Activated naive CD4-positive, alpha-beta T cell (primary cell): ENCODE results near the gene TSHB.
"Not testable (repeated sequence)": the region's sequence is repeated elsewhere in the genome, so short reads cannot be mapped to it uniquely, and the experiment has no call there.

Experiments used
- DNase-seq, 4 experiments: peaks; one replicate each; lab custom pipeline; 2025; lab: John Stamatoyannopoulos, UW

The TSHB gene

DNA sequence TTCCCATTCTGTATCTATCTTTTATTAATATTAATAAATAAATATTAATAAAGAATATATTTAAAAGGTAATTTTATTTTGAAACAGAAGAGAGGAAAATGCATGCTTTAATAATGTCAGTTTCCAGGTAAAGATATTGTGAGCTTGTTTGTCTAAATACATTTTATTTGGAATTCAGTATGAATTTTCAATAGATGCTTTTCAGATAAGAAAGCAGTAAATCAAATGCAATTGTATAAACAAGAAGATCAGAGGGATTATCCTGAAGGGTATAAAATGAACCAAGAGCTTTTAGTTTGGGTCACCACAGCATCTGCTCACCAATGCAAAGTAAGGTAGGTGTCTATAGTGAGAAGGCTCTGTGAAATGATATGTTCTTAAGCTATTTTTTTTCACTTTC is at the start of gene TSHB:
TSS of gene TSHB (plus strand) at position 301 of the 400 bp plus-strand sequence. CDS start 3,537 bp downstream, outside the sequence.
- DNase-seq: no peak

DNA sequence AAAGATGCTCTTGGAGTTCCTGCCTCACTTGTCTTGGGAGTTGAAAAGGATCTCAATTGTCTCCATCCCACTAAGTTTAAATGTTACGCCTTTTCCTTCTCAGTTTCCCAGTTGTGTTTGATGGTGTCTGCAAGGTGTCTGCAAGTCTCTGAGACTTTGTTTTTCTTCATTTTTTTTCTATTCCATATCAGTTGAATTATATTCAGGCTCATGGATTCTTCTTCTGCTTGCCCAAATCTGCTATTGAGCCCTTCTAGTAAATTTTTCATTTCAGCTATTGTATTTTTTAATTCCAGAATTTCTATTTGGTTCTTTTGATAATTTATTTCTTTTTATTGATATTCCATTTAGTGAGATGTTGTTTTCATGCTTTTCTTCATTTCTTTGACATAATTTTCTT is 47.4 kb upstream of the TSHB start:
- no peak for DNase-seq

DNA sequence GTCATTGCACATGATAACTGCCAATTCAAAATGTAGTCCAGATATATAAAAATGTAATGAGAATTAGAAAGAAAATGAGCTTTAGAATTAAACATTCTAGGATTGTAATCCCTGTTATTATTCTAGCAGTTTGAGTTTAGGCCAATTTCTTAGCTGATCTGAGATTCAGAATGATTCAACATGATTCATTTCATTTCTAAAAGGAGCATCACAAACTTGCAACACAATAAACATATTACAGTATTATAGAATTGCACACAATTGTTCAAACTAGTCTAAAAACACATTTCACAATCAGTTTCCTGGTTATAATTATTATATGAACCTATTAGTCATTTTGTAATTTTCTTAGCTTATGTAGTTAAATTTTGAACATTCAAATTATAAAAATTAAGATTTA is 43.3 kb upstream of the TSHB start:
- no peak for DNase-seq

DNA sequence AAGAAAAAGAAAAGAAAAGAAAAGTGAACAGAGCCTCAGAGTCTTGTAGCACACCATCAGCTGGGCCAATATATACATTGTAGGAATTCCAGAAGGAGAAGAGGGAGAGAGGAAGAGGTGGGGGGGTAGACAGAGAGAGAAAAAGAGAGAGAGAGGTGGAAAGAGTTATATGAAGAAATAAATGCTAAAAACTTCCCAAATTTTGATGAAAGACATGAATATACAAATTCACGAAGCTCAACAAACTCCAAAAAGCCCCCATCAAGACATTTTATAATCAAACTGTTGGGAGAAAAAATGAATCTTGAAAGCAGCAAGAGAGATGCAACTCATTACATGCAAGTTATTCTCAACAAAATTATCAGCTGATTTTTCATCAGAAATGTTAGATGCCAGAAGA is 41.5 kb upstream of the TSHB start:
- no peak for DNase-seq

DNA sequence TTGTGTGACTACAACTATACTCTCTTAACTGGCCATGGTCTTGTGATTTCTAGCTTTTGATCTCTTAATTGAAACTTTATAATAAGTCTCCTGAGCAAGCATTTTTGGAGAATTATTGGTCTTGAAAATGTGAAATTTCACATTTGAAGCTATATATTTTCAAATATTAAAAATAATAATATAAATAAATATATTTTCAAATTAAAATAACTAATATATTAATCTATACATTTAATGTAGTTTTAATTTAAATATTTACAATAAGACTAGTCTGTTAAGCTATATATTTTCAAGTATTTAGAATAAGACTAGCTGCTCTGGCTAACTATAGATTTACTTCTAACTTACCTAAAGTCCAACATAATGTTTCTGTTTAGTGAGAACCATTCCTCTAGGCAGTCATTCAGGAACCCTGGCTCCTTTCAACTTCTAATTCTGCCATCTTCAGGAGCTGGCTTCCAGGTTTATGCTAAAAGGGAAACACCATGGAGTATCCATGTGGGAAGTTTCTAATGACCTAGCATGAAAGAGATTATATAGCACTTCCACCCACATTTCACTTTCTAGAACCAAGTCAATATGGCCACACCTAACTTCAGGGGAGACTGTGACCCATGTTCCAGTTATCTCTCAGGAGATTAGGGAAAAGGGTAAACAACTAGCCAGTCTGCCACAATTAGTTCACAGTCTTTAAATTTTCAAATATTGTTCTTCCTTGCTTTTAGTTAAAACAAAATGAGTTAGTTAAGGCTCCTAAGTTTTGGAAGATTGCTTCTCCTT is 31.9 kb upstream of the TSHB start:
- no peak for DNase-seq

DNA sequence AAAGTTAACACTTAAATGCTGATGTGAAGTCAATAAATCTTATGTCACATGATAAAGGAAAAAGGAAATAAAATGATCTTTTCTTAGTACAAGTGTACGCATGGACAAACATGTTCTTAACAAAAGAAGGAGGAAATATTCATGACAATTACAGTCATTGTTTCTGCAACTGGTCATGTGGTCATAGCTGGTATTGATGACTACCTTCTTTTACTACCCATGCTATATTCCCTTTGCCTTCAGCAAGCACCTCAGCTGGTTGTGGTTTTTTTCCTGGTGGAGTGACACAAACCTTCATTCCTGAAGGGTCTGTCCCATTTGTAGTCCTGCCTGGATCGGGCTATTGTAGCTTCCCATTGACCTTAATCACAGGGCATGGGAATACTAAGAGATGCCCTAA is 23.4 kb upstream of the TSHB start:
- DNase-seq: no peak

DNA sequence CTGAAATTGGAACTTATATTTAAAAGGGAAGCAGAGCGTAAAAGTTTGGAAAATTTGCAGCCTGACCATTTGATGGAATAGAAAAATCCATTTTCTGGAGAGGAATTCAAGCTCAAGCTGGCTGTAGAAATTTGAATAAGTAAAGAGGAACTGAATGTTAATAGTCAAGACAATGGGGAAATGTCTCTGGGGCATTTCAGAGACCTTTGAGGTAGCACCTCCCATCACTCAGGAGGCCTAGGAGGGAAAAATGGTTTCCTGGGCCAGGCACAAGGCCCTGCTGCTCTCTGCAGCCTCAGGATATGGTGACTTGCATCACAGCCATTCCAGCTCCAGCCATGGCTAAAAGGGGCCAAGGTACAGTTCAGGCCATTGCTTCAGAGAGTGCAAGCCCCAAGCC is 17.6 kb upstream of the TSHB start:
- DNase-seq: no peak

DNA sequence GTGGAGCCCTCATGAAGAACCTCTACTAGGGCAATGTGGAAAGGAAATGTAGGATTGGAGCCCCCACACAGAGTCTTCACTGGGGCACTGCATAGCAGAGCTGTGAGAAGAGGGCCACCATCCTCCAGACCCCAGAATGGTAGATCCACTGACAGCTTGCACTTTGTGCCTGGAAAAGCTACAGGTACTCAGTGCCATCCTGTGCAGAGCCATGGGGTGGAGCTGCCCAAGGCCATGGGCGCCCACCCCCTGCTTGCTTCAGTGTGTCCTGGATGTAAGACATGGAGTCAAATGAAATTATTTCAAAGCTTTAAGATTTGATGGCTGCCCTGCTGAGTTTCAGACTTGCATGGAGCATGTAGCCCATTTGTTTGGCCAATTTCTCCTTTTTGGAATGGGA is 17.2 kb upstream of the TSHB start:
- no peak for DNase-seq

DNA sequence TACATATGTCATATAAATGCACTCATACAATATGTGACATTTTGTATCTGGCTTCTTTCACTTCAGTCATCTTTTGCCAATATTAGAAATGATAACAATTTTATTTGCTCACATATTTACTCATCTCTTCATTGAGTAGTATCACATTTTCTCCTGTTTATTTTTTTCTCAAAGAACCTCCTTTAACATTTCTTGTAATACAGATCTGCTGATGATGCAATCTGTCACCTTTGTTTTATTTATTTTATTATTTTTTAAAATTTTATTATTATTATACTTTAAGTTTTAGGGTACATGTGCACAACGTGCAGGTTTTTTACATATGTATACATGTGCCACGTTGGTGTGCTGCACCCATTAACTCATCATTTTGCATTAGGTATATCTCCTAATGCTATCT is 15.8 kb upstream of the TSHB start:
- DNase-seq: no peak

DNA sequence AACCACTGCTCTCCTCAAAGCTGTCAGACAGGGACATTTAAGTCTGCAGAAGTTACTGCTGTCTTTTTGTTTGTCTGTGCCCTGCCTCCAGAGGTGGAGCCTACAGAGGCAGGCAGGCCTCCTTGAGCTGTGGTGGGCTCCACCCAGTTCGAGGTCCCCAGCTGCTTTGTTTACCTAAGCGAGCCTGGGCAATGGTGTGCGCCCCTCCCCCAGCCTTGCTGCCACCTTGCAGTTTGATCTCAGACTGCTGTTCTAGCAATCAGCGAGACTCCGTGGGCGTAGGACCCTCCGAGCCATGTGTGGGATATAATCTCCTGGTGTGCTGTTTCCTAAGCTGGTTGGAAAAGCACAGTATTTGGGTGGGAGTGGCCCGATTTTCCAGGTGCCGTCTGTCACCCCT is 10.1 kb upstream of the TSHB start:
- DNase-seq: not testable (repeated sequence)

DNA sequence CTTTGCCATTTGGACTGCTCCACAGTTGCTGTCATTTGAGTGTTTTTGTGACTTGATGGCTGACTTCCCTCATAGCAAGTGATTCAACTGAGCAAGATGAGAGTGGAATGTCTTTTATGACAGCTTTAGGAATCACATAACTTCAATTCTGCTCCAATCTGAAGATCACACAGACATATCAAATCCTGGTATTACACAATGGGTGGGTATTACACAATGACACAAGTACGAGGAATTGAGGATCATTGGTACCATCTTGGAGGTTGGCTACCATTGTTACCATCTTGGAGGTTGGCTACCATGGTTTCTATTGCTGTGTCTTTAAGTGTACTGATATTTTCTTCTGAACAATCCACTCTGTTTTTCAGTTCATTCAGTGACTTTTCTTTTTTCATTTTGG is 8.5 kb upstream of the TSHB start:
- DNase-seq: no peak

DNA sequence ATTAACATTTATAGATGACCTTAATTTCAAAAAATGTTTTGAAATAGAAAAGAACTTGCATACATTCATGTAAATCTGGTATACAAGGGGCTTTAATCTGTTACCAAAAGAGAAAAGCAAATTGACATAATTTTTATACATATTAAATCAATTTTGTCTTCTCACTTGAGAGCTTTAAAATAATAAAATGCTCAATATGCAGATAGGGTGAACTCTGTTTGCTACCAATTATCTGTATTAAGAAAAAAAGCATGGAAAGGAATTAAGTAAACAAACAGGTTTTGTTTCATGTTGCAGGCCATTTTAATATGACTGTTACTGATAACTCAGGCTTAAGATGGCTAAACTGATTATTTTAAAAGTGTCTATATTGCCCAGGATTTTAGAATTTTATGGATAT is 6.0 kb upstream of the TSHB start:
- DNase-seq: no peak

DNA sequence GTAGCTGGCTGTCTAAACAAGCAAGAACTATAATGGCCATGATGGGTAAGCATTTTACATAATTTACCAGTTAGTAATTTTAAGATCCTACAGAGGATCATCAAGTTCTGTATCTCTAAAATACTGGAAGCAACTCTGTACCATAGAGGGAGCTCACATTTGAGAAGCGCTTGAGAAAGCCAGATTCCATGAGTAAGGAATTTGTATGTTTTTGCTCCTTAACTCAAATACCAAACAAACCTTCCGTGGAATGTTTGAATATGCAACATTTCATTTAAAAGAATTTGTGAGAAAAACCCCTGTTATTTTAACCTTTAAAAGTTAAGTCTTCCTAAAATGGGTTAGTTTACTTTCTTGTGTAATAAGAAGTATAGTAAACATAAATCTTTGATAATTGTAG is 2.0 kb downstream of the TSHB start:
- no peak for DNase-seq

DNA sequence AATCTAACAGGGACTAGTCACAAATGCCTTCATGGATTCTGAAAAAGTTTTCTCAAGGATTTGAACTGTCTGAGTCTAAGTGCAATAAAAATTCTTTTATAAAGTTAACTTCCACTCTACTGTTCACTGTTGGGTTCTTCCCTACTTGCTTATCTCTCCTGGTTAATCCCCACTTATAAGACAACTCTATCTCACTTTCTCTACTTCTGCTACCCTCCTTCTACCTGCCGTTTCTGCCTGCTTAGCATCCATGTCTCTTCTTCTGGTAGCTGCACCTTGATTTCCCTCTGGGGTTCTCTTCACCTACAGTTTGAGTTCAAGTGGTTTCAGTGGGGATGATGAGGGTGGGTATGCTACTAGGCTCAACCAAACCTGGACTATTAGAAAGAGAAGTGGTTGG is 6.0 kb downstream of the TSHB start:
- no peak for DNase-seq

DNA sequence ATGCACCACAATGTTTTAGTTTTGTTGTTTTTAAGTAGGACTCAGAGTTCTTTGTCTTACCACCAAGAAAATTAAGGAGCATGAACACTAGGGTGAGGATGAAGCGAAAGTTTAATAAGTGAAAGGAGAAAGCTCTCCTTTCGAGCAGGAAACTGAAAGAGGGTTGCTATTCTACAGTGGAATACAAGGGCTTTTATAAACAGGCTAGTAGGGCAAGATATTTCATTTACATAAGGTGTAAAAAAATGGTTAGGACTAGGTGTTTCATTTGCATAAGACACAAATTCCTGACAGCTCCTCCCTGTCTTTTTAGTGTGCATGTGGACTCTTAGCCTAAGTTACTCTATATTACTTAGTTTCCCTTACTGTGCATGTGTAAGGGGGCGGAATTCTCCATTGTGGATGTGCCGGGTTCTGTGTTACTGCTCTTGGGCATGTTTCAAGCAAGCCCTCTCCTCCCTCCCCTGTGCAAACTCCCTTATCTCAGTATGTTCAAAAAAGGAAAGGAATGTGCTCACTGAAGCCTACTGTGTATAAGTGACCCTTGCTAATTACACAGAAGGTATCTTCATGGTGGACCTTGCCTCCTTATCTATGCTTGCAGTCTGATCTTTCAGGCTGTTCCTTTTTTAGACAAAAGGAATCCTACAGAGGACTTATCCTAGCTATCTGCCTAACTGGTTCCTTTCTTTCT is 7.3 kb downstream of the TSHB start:
- DNase-seq: no peak

DNA sequence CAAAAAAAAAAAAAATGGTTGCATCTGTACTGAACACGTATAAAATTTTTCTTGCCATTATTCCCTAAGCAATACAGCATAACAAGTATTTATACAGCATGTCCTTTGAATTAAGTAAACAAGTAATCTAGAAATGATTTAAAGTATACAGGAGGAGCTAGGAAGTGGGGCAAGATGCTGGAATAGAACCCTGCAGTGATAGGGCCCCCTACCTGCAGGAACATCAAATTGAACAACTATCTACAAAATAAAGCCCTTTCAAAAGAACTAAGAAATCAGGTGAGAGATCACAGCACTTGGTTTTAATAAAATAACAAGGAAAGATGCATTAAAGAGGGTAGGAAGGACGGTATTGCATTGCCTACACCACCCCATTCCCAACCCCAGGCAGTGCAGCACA is 10.9 kb downstream of the TSHB start:
- DNase-seq: no peak

DNA sequence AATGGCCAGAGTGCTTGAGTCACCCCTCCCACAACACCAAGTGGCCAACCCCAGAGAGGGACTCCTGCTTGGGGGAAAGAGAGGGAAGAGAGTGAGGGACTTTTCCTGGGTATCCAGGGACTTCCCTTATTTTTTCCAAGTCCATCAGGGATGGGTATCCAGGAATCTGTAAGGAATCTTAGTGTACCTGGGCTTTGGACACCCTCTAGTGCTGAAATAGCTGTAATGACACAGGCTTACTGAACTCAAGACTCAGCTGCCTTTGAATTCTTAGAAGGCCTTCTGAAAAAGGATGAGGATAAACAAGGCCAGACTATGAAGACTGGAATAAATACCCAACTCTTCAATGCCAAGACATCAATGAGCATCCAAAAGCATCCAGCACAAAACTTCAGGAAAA is 12.0 kb downstream of the TSHB start:
- no peak for DNase-seq

DNA sequence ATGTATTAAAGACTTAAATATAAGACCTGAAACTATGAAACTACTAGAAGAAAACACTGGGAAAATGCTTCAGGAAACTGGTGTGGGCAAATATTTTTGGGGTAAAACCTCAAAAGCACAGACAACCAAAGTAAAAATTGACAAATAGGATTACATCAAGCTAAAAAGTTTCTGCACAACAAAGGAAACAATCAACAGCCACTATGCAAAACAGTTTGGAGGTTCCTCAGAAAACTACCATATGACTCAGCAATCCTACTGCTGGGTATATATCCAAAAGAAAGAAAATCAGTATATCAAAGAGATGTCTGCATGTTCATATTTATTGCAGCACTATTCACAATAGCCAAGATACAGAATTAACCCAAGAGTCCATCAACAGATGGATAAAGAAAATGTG is 17.1 kb downstream of the TSHB start:
- DNase-seq: no peak

DNA sequence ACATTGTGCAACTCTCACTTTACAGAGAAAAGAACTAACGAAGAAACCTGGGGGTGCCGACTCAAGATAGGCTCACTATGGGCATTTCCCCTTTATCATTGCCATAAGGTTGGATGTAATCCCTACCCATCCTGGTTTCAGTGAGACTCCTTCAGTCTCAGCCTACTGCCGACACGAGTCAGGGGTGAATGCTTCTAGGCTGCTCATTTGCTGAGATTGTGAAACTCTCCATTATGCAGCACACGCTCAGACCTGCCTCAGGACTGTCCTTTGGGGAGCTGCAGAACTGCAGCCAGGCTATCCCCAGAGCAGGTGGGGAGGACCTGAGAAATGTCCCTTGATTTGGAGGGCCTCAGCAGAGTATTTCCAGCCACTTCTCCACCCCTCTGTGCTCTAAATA is 22.2 kb downstream of the TSHB start:
- no peak for DNase-seq

DNA sequence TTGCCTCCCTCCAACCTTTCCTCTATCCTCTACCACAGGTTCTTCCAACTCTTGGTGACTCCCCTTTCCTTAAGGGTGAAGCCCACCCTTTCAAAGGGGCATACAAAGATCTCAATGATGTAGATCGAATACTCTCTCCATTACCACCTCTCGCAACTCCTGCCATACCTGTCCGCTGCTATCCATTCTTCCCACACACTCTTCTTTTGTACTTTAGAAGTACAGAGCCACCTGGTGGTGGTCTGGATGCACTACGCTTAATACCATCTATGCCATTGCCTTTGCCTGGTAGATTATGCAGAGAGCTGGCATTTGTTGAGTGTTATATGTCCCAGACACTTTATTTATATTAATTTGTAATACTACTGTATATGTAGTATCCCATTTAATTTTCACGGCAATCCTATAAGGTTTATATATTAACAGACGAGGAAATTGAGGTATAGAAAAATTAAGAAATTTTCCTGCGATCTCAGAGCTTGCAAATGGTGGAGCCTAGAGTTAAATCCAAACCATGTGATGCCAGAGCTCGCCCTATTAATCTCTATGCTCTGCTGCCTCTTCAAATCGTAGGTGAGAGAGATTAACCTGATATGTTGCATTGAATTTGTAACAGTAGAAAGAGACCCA is 22.9 kb downstream of the TSHB start:
- peak in 2 of 4 experiments; percentile 11 to 32 for DNase-seq

DNA sequence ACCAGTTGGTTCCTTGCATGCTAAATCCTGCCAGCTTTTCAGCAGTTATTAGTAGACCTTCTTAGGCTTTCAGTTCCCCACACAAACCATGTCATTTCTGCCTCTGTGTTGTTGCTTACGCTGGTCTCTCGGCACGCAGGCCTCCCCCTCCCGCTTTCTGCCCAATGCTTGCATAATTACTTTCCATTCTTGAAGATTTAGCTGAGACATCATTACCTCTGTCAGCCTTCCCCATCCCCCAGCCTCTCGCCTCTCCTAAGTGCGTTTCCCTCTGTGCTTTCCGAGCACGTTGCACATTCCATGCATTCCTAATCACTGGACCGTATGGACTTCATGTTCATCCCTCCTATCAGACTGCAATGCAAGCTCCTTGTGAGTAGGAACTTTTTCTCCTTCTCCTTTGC is 26.8 kb downstream of the TSHB start:
- no peak for DNase-seq

DNA sequence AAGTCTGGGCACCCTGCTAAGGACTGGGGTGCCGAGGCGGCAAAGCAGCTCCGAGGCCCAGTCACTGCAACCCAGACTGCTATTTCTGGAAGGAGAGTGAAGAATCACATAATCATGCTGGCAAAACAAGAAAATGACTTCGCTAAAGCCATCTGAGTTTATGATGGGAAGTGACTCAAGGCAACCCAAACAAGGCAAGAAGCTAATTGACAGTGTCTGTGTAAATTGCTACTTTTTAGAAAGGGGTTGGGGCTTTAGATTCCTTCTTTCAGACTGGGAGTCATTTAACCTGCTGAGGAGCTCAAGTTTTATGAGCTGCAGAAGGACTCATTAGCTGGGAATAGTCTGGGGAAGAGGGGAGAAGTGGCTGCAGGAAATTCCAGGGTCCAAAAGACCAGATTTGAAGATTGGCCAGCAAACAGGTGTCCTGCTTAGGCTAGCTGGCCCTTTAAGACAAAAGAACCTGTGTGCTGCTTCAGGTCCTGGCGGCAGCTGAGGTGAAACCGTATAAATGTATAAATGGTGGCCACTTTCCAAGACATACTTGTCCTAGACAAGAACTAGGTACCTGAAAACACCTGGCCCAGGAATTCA is 28.1 kb downstream of the TSHB start:
- no peak for DNase-seq

DNA sequence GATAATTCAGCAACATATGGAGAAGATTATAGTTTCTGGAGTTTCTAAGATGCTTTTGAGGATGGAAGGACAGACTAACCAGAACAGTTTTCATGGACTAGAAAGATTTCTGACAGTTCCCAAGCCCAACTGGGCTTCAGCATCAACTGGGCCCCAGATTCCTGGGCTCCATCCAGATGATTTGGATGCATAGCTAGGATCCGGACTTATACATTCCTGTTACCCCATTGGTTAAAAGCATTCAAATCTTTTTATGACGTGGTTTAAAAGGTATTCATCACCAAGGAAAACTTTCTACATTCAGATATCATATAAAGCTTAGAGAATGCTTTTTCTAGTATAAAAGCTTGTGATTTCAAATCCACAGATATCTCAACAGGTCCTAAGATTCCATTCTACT is 29.7 kb downstream of the TSHB start:
- no peak for DNase-seq
